Left lobe of liver (tissue), 2 donors: ENCODE measurements around the gene EPS8. TPM values are rescaled to one million over a fixed set of nuclear protein-coding genes. Genes with fewer than 3 reads are reported as not detected.

Source experiments
- ATAC-seq: fragments of 200-7000 bp; cut with Tn5 transposase; one replicate; pipeline ENCODE4 v1.9.1; 2020; ENCODE audit warnings: mild to moderate bottlenecking, moderate library complexity
- DNase-seq: peaks from one replicate; pipeline ENCODE4 v3.0.0-alpha.2; 2020; ENCODE audit warnings: low spot score
- total RNA-seq: library from RNA; stranded (reverse); gene quantifications from one replicate; pipeline ENCODE4 v1.2.1, GENCODE V29; 2021
- donor health status: DM: no; HTN: no; CAD: no; lungs with moderate emphysema.
- donor health status: DM: no; HTN: yes; CAD: no.

Gene EPS8
- total RNA-seq, 1 donor from 2014 or later, result 27.0 TPM

DNA sequence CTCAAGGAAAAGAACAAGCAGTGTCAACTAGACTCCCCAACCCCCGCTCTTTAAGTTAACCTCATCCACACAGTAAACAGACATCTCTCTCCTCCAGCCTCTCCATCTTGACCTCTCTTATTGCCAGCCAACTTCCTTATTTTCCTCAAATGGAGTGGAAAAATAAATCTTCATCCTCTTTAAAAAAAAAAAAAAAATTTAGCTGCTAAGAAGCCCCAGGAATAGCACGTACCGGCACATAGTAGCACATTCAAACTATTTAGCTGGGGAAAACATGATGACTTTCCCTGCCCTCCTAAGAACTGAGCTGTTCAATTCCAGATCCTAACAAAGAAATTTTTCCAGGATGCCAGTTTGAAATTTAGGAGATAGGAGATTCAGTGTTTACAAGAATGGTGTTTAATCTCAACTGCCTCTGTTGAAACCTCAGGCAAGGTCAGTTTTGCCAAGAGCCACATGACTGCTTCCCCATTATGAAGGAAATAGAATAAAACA is 90.8 kb downstream of the EPS8 start:
- peak; percentile 50 for ATAC-seq
- no peak for DNase-seq

DNA sequence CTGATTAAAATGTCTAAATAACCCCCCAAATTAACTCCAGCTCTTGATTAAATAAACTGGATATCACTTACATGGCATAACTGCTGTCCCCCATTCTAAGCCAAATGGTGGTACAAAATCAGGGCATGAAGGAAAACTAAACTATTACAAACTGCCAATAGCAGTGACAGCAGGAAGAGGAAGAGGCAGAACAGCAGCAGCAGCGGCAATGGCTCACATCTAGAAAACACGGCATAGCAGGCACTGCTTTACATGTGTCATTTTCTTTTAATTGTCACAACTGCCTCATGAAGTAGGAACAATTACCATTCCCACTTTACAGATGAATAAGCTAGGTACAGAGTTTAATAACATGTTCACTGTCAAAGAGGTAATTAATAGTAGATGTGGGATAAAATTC is 92.0 kb downstream of the EPS8 start:
- ATAC-seq (peak; percentile 13), DNase-seq (no peak)

DNA sequence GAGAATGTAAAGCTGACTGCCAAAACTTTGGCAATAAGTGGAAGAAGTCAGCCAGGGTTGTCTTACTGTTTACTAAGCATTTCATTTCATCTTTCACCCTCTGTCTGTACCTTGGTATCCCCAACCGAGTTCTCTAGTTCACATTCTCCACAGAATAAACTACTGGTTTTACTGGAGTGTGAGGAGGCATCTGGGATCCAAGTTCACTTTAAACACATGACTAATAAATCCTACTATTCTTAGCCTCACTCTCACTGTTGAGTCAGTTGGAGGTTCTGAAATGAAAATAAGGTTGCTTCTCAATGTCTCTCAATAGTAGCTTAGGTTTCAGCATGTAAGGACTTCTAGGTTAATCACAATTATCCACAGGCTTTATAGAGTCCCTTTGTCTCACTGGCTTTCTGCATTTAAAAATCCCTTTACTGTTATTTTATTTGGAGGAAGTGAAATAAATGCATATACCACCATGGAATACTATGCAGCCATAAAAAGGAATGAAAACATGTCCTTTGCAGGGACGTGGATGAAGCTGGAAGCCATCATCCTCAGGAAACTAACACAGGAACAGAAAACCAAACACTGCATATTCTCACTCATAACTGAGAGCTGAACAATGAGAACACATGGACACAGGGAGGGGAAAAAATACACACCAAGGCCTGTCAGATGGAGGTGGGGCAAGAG is 95.8 kb downstream of the EPS8 start:
- DNase-seq (no peak), ATAC-seq (no peak)

DNA sequence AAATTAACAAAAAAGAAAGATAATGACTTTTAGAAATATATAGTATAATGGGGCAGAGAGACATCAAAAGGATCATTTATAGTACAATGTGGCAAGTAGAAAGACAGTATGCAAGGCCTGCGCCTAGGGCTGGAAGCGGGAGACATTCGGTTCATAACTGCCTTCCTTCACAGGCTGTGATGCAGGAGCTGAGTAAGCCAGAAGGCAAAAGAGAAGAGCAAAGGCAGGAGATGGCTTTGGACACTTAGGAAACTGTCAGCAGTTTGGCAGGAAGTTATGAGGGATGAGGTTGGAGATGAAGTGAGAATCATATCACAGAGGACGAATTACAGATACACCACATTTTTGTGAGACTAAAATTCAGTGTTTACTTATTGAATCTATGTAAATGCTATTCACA is 97.8 kb downstream of the EPS8 start:
- ATAC-seq (peak; percentile 38), DNase-seq (no peak)

DNA sequence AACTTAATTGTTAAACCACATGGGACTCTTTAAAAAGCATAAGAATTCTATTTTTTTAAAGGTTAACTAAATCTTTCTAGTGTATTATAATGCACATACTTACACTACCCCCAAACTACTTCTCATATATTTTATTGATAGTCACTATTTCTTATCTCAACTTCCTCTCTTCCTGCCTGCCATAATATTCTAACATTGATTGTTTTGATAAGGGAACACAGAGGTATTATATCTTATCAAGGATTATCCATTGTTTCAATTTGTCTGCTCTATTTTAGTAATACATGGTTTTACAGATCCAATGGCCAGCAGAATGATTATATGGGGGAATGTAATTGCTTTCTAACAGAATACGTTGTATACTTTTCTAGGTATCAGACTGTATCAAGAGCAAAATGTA is 98.9 kb downstream of the EPS8 start:
- DNase-seq, result no peak
- no peak for ATAC-seq

DNA sequence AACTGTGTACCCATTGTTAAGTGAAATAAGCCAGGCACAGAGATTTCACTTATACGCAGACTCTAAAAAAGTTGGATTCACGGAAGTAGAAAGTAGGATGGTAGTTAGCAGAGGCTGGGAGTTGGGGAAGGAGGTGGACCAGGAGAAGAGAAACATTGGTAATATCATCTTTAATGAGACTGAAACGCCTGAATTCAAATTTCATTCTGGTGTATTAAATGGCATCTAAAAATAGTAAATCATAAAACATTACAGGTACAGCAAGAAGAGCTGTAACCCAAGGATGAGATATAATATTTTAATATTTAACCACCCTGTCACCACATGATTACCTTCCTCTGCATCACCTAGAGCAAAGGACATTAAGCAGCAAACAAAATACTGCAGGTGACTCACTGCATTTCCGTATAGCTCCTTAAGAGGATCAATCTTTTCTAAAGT is 99.4 kb downstream of the EPS8 start:
- DNase-seq, result no peak
- peak; percentile 40 for ATAC-seq

DNA sequence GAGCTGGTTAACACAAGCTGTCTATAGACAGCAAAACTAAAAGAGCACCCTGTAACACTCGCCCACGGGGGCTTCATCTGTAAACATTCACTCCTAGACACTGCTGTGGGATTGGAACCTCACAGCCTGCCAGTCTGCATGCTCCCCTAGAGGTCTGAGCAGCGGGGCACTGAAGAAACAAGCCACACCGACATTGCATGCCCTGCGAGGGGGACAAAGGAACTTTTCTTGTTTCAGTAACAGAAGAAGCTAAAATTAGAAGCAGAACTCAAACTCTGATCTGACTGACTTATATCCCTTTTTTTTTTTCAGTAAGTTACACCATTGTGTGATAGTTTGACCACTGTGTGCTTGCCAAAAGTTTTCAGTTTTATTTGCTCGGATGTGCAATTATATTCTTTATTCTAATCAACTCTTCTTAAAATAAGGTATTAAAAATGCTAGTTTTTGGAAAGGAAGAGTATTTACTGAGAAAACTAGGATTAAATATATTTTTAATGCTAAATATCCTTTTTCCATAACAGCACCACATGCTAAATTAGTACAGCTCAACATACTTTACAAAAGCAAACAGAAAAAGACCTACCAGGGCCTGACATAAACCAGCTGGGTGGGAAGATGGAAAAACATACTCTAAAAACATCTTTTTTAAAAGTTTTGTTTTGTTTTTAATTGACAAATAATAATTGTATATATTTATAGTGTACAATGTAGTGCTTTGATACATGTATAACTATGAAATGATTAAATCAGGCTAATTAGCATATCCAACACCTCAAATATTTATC is 100.2 kb downstream of the EPS8 start:
- no peak for DNase-seq
- peak; percentile 68 for ATAC-seq

DNA sequence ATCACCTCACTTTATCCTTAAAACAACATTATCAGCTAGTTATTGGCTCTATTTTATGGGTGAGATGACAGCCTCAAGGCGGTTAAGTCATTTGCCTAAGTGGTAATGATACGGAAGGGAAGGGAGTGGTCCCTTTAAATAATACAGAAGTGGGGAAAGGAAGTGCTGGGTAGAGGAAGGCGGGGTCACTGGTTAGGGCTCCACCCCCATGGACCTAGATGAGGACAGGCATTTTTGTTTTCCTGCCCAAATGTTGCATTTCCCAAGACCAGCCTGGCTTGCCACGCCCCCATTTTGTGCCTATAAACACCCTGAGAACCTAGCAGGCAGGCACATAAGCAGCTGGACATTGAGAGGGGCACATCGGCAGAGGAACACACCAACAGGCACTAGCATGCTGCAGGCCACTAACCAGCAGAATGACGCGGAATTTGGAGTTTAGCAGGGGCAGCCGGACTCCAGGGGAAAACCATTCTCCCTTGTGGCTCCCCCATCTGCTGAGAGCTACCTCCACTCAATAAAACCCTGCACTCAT is 100.9 kb downstream of the EPS8 start:
- DNase-seq (no peak), ATAC-seq (peak; percentile 42)

DNA sequence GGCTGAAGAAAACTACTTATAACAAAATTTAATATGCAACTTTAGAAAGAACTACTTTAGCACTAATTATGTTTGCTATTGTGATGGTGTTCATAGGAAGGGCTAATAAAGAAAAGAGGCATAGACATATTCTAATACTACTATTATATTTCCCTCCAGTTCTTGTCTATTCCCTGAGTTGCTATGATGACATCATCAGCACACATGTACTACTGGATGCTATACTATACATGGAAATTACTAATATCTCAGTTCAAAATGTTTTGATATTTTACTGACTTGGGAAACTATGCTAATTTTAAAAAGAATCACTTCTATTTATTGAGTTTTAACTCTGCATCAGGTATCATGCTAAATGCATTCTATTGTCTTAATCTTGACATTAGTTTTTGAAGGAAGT is 101.6 kb downstream of the EPS8 start:
- ATAC-seq (no peak), DNase-seq (no peak)

DNA sequence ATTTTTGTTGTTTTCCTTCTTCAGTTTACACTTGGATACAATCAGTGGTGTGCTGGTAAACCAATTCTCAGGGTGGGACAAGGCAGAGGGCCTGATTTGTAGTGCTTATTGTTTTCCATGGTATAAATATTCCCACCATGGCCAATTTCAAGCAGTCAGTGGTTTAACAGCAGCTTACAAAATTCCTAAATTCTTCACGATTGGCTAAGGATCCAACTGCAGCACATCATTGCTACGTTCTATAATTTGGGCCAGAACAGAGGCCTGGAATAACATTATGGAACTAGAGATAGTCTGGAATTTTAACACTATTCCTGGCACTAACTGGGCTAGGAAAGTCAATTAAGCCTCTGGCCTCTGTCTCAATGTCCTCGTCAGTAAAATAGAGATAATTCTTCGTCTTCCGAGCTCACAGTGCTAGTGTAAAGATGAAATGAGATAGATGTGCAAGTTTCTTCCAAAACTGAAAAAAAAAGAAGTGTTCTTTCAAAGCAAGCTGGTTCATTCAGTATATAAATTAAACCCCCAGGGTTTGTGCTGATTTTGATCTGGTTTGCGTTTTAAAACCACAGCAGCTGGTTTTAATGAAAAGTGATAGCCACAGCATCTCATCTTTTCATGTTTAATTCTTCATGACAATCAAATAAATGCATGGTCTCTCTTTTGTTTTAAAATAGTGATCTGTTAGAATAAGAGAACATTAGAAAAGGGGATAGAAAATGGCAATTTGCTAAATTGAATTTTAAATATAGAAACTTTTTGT is 104.1 kb downstream of the EPS8 start:
- DNase-seq, result no peak
- ATAC-seq, result no peak

DNA sequence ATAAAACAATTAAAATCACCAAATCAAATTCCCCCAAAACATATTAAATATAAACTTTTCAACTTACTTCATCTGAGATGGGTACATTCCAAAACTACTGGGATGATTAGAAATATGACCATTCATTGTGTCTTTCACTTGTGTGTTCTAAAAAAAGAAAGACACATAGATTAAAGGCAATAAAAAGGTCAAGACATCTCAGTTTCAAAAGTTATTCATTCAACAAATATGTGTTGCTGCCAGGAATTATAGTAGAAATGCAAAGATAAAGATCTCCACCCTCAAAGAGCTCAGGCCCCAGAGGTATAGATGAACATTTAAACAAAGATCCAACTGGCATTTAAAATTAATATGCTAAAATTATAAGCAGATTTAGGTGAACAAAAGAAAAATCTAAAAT is 106.4 kb downstream of the EPS8 start:
- DNase-seq (no peak), ATAC-seq (no peak)

DNA sequence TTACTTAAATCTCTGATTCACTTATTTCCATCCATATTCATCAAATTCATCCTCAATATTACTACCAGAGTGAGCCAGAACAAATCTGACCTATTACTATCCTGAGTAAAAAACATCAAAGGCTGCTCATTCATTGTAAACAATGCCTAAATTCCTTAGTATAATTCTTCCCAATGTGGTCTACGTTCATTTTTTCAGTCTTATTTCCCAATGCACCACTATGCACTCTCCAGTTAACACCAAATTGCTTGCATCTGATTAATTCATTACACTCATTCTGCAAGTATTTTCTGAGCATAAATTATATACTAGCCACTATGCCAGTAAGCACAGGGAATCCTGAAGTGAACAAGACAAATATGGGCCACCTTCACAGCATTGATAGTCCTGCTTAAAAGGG is 110.0 kb downstream of the EPS8 start:
- no peak for DNase-seq
- no peak for ATAC-seq

DNA sequence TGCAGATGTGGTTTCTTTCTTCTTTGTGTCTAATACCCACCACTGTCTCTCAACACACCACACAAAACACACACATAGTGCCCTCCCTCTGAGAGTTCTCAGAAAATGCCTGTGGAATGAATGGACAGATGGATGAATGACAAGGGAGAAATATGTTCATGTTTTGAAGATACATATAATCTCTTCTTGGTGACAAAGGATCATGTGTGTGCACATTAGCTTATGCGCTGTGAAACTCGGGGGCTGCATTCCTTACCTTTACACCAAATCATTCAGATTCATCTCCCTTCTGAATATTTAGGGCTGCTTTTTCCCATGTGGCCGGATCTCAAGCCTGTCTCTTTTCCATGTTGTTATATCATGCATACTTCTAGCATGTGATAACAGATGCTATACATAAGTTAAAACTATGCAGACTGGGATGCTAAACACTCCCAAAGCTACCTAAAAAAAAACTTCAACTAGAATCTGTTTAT is 111.4 kb downstream of the EPS8 start:
- ATAC-seq, result no peak

DNA sequence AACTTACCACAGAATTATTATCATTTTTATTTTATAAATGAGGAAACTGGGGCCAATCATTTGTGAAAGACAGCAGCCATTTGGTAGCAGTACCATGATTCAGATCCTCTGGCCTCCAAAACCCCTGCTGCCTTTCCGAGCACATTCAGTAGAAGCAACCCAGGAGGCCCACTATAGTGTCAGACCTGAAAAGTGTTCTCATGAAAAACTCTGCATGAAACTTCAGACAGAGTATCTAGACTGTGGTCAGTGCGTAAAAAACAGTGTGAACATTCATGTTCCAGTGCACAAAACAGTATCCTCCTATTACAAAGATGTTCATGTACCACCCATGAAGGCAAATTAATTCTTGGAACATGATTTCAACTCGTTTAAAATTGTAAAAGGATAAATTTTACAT is 112.0 kb downstream of the EPS8 start:
- DNase-seq (no peak), ATAC-seq (no peak)

More for the DNA sequence above, 111.4 kb downstream of the EPS8 start:
- DNase-seq, result no peak

DNA sequence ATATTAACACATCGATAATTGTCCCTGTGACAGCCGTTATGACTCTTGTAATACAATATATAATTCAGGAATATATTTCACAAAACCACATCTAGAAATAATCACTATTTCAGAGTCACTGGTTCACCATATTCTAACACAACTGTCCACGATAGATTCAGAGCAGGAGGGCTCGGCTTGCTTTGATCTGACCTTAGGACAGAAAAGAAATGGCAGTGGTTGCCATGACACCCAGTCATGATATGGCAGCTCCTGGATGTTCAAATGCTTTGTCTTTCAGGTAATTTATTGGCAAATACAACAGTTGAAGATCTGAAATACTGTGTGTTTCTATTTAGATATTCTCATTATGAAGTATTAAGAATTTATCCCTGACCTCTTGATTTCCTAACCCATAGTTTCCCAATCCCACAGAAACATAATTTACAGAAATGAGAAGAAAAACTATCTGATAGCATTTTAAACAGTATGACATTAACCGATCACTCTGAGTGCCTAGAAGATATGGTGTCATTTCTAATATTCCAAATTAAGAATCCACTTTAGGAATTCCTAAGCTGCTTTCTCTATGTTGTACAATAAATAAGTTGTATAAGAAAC is 116.4 kb downstream of the EPS8 start:
- ATAC-seq (no peak), DNase-seq (no peak)

DNA sequence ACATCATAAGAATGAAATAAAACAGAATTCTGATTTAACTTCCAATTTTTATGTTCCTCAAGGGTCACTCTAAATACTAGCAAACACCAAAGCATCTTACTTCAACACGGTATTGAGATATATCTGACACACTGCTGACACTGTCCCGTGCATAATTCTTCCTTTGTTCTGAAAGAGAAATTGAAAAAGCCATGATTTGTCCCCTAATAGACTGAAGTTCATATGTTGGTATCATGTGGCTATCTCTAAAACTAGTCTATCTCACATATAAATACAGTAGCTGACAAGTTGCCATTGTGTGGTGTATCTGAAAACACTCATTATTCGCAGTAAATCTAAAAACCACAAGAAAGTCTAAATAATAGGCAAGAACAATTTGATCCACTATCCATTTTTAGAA is 118.4 kb downstream of the EPS8 start:
- no peak for ATAC-seq
- no peak for DNase-seq

DNA sequence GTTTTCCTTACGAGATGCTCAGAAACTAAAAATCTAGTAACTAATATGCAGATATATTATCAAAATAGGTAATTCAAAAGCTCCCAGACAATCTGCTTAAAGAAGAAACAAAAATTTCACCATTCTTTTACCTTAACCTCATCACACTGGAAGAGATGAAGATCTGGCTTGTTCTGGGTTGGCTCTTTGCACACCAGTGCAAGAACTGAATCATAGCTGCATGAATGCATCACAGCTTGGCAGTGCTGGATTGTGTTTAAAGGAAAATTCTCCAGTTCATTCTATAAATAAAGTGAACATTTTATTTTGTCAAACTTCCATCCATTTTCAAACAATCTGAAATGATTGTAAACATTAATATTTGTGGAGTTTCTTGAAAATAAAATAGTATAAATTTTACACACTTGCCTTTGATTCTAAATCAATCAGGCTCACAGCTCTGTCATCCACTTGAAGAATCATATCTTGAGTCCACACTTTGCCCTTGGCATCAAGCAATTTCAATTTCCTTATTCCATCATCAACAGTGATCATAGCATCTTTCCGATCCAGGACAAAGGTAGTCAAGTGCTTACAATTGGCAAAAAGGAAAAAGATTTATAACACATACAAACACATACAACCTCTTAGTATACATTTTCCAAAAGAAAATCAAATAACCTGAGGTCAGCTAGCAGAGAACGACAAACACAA is 119.8 kb downstream of the EPS8 start:
- ATAC-seq, result no peak
- no peak for DNase-seq

DNA sequence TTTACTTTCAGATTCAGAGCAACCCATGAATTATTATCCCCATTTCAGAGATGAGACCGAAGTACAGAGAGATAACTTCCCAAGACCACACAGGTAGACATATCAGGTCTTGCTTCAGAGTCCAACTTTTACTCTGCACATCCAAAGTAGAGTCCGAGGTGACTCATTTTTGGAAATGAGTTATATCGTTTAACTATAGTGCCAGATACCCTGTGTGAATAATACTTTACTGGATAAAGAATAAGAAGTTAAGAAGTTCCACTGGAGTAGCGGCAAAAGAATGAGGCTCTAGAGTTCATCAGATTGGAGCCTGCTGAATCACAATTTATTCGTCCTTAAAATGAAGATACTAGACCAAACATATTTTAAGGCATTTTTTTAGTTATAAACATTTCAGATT is 124.7 kb downstream of the EPS8 start:
- no peak for ATAC-seq

DNA sequence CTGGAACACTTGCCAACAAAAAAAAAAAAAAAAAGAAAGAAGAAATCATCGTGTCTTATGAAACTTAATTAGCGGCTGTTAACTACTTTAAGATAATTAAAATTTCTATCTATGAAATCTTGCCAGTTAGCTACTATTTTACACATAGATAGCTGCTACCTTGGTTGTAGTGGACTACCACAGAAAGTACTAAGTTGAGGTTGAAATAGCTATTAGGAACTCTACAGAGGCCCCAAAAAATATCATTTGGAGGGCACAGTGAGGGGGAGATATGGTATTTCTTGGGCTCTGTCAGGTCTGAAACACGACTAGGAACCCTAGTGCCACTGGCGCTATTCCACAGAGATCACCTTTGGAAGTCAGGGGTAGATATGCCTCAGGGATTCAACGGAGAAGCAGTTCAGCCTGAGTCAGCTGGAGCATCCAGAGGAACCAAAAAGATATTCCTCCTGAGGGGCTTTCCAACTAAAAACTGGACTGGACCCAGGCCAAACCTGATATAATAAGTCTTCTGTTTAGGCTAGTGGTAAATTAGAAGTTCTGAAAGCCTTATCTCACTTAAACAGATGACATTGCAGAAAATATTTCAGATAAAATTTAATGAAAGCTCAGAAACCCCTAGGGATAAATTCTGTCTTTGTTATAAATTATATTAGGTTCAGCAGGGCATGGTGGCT is 126.1 kb downstream of the EPS8 start:
- DNase-seq, result no peak

More for the DNA sequence above, 124.7 kb downstream of the EPS8 start:
- DNase-seq, result no peak

More for the DNA sequence above, 126.1 kb downstream of the EPS8 start:
- ATAC-seq, result no peak
